NCI-H69 (cell line): ENCODE measurements around the gene TMIE.
A peak's percentile ranks its signal among the peaks of the same experiment; 100 is the strongest.

Source experiments
- DNase-seq: peaks from one replicate; lab custom pipeline; 2025; lab: John Stamatoyannopoulos, UW

Gene TMIE

DNA sequence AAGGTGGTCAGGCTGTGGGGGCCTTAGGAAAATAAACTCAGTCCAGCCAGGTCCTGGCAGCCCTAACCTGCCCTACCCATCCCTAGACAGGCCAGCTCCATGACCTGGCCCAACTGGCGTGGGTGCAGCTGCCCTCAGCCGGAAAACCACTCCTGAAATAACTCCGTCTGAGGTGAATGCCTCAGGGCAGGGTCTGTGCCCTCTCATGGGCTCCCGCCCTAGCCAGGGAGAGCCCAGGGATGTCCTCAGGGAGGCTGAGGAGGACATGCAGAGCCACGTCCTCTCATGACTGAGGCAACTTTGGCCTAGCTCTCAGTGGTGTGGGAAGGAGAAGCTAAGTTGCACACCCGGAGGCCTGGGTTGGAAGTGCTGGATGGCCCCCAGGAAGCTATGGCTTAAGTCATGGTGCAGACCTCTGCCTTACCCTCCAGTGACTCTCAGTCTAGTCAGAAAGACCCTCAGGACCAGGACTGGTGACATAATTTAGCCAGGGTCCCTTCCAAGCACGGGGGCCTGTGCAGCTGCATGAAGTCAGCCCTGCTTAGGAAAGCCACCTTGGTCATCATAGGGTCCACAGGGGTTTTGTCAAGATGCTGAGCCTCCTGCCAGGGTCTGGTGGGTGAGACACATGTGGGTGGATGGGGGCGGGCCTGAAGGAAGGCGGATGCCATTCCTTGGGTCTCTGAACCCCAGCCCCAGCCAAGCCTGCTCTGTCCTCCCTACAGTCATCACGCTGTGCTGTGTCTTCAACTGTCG lies 7.4 kb downstream of the TMIE start:
- no peak for DNase-seq

DNA sequence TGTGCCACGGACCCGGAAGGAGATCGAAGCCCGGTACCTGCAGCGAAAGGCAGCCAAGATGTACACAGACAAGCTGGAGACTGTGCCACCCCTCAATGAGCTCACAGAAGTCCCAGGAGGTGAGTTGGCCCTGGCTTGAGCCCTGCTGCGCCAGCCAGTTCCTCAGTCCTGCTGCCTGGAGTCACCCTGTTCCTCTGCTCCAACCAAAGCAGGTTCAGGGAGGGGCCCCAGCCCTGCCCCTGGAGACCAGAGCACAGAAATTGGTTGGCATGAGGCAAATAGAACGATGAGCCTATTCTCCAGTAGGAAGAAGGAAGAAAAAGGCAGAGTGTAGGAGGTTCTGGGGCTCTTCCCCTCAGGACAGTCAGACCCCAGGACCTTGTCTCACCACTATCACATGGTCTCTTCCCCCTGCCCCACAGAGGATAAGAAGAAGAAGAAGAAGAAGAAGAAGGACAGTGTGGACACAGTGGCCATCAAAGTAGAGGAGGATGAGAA lies 8.0 kb downstream of the TMIE start:
- DNase-seq, result no peak

DNA sequence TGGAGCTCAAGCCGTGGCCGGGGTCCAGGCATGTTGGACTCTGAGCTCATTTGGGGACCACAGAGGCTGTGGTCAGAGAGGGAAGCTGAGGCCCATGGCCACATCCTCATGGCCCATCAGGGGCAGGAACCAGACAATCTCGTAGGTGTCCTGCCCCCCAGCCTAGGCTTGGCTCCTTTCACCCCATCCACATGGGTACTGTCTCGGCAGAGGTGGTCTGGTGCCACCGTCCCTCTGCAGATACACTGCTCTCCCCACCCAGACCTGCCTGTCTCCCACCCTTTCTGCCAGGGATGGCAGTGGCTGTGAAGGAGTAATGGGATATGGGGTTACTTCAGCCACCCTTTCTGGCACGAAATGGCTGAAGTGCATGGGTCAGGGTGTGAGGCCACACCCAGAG lies 8.5 kb downstream of the TMIE start:
- DNase-seq, result no peak

DNA sequence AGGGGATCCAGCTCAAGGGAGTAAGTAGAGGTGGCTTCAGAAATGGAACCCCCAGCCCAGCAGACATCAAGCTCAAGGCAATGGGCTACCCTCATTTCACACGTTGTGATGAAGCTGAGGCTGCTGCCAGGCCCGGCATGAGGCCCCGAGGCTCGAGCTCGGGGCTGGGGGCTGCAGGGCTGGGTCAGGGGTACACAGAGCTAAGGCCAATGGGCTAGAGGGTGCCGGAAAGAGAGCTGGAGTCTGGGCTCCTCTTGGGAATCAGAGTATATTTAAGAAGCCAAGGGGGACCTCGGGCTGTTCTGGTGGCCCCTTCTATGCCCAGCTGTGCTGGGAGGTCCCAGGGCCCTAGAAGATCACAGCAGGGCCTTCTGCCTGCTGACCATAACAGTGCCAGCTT lies 9.0 kb downstream of the TMIE start:
- no peak for DNase-seq

DNA sequence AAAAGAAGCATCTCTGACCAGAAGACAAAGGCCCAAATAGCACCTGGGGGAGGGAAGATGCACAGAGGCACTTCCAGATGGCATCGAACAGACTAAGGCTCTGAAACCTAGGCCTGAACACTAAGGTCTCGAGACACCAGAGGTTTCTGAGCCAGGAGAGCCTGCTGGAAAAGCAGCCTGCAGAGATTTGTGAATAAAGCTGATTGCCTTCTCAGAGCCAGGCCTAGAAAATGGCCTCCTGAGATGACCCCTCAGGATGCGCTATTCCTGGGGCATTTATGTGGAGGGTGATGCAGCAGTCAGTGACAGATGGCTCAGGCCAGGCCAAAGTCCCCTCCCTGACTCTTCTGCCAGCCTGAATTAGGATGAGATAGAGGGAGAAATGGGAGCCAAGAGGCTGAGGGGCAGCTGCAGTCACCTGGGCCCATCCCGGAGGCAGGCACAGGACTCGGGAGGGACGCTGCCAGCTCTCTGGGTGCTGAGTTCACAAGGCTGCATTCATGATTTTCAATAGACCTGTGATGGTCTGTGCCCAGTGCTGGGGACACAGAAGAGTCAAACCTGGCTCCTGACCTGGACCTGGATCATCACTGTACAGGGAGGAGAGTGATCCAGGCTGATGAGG lies 9.6 kb downstream of the TMIE start:
- no peak for DNase-seq

DNA sequence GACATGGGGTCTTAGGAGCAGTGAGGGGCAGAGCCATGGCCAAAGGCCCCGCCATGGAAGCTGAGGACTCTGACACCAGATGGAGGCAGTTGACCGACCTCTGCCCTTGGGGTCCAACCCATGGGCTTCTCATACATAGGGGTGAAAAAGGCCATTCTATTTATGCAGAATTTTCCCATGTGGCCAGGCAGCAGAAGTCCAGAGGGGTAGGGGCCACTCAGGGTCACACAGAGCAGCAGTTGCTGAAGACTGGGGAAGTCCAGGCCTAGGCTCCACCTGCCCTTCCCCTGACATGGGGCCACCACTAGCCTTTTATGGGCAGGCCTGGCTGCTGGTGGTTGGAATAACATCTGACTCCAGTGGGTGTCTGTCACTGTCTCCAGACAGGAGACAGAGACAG lies 10.1 kb downstream of the TMIE start:
- DNase-seq, result no peak

DNA sequence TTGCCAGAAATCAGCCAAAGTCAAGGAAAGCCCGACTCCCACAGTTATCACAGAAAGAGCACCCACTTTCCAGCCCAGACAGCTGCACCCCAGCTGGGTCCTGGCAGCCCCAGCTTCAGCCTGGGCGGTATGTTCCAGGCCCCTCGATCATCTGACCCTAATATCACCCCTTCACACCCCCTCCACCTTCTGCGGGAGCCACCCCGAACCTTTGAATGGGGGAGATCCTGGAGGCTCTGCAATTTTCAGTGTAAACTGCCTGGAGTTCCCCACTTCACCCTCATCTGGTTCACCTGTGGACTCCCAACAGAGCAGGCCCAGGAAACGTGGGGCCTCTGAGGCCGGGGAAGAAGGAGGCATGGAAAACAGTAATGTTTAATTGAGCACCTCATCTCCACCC lies 10.6 kb downstream of the TMIE start:
- DNase-seq, result no peak

DNA sequence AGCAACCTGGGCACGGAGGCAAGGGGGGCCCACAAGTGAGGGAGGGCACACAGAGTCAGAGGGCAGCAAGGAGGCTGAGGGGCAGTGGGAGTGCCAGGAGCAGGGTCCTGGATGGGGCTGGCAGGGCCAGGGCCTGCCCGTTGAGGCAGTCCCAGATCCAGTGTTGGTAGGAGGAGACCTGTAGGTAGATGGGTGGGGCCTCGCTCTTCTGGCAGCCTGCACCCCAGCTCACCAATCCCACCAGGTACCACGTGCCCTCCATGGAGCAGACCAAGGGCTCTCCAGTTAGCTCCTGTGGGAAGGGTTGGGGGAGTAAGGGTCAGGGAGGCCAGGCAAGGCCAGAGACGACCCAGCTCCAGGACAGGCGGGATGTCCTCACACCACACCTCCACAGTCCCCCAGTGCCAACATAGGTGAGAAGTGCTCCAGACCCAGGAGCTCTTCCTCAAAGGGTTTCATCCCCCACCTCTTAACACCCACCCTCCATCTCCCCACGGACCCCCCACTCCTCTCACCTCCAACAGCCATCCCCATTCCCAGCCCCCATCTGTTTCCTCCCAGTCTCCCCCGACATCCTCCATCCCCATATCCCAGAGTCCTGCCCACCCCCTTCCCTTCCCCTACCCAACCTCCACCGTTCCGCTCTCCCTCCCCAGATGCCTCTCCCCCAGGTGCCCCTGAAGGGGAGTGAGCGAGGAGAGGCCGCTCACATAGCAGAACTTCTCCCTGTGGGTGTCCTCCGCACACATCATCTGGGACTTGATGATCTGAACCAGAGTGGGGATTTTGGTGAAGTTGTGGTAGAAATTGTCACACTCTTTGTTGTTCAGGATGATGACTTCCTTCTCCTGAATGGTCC lies 11.2 kb downstream of the TMIE start:
- no peak for DNase-seq

DNA sequence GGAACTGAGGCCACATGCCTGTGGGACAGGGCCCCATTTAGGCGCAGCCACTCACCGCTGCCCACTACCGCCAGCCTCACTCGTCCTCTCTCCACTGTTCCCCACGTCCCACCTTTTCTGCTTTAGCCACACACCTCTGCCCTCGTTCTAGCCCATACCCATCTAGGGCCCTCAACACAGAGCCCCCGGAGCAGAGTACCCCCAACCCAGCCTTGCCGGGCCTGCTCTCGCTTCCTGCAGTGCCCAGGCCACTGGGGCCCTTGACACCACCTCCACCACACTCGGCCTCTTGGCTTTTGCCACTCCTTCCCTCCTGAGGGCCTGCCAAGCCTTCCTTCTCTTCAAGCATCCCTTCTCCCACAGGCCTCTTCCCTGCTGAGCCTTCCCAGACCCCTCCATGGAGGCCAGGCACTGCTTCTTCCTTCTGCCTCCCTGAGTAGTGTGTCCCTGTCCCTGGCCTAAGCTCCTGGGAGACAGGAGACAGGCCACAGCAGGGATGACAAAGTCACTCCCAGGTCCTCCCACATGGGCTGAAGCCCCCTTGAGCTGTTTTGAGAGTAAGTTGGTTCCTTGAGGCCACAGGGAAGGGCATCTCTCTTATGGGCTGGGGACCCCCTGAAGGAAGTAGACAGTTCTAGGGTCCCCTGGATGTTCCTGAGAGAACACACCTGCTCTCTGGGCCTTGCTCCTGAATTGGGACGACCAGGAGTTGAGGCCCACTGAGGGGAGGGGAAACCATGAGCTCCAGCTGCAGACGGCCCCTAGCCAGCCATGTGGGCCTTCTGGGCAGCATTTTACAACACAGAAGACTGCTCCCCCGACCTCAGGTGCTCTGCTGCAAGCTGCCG lies 12.1 kb downstream of the TMIE start:
- no peak for DNase-seq

DNA sequence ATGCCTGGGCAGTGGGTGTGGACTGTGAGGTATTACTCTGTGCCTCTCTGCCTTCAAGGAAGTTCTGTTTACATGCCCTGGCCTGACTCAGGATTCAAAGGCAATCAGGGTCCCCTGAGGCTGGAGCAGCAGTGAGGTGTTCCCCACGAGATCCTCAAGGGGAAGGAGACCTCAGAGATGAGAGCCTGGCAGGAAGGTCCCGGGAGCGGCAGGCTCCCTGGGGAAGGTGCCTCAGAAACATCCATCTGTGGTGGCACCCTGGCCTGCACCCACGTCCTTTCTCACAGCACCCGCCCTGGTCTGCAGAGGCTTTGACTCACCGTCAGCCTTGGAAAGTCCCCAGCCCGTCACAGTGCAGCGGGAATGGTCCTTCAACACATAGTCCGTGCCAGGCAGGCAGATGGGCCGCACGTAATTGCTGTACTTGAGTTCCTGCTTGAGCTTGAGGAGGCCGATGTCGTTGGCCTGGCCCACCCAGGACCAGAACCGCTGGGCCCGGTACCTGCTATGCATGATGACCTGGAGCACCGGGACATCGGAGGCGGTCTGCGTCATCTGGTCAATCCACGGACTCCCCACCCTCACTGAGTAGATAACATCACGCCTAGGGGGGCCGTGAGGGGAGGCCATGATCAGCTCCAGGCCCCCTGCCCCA lies 12.8 kb downstream of the TMIE start:
- DNase-seq, result no peak

DNA sequence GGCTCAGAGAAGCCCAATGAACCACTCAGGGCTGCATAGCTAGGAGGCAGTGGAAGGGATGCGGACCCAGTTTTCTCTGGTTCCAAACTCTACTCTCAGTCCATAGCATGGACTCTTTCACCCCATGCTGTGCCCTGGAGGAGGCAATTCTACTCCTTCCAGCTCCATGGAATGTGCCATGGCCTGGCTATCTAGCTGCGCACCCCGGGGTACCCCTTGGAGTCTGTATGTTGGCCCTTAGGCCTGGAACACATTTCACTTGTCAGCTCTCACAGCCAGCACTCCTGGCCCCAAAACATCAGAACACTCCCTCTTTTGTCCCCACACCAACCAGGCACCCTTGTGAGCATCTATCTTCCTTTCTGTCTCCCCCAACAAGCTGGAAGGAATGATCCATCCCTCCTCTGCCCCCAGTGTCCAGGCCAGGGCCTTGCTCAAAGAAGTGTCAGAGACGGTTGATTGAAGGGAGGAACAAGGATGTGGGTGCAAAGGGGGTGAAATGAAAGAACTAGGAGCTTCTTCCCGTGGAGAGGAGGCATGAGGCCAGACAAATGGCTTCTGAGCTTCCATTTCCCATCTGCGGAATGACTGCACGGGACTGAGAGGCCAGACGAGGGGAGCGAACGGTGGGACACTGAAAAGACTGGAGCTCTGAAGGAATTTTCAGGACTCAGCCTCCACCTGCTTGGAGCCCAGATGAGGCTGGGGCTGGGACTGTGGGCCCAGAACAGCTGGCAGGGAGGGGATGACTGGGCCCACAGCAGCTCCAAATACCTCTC lies 13.7 kb downstream of the TMIE start:
- no peak for DNase-seq

DNA sequence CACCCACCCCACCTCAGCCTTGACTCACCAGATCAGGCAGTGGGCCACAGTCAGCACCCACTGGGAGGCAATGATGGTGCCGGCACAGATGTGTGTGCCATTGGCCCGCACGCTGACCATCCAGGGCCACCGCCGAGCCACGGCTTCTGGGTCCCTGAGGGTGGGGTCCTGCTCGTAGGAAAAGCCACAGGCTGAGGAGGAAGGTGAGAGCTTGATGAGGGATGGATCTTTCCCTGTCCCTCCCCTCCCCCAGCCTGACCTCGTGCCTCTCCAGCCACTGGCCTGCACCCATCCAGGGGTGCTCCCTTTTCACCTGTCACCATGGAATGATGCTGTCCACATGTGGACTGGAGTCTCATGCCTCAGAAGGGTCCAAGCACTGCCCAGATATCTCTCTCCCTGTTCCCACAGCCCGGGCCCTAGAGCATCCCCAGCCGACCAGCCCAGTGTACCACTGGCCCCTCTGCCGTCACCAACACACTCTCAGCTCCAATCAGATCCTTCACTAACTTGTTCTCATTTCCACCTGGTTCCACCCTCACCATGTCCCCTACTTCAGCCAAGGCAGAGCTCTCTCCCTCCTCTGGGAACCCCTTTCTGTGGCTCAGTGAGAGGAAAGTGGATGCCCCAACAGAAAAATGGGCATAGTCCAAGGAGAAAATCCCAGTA lies 14.4 kb downstream of the TMIE start:
- no peak for DNase-seq

DNA sequence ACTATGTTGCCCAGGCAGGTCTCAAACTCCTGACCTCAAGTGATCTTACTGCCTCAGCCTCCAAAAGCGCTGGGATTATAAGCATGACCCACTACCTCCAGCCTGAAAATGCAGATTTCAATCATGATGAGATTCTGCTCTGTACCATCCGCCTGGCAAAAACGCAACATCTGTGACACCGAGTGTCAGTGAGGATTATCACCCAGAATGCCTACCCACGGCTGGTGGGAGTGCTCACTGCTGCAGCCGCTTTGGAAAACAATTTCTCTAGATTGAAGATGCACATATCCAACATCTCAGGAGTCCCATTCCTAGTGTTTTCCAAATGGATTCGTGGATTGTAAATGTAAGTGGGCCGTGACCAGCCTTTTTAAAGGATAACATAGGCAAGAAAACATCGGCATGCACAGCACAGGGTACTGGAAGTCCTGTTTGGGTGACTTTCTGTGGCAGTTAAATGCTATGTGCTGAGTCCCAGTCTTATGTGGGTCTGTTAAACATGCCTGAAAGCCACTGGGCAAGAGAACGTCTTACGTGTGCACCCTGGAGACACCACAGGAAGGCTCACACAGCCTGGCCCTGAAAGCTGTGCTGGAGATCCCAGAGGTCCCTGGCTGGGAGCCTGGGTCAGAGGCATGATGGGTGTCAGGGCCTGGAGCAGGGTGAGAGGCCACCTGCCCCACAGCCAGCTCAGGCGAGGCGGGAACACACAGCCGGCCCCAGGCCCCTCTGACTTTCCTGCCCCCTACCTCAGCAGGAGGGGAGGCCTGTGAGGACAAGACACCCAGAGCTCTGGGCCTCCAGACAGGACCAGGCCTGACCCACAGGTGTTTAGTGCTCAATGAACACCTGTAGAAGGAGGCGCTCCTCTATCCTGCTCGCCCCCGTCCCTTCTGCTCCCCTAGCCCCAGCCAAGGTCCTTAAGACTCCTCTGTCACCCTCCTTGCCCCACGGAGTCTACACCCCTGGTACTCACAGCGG lies 15.6 kb downstream of the TMIE start:
- DNase-seq, result no peak

DNA sequence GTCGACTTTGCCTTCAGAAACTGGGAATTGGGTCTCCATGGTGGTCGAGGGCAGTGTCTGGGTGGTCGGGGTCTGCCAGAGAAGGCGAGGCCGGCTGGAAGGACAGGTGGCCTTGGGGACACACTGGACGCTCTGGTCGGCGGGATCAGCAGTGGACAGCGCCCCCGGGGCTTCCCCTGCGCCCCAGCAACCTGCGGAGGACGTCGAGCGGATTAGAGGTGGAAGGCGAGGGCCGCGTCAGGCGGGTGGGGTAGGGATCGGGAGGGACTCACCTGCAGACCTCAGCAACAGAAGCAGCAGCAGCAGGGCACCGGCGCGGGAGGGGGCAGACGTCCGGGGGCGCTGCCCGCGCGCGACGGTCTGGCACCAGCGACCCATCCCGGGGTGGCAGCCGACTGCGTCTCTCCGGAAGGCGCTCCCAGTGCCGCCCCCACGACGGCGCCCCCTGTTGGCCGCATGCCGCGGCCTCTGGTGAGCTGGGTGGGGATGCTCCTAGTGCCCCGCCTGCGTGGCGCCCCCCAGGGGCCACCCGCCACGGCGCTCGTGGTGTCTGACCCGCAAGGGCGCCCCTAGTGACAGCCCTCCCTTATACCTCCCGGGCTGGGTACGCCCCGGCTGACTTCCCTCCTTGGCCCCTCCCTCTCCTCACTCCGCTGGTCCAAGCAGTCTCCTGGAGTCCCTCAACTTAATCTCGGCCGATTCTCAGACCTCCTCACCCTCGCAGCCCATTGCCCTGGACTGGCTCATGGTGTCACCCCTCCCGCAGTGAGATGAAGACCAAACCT lies 16.4 kb downstream of the TMIE start, which contains the start of gene PRSS50:
TSS of gene PRSS50 (minus strand) at position 423 of the 785 bp plus-strand sequence. CDS start at position 378, 45 bp downstream.
- DNase-seq, result peak; percentile 54

DNA sequence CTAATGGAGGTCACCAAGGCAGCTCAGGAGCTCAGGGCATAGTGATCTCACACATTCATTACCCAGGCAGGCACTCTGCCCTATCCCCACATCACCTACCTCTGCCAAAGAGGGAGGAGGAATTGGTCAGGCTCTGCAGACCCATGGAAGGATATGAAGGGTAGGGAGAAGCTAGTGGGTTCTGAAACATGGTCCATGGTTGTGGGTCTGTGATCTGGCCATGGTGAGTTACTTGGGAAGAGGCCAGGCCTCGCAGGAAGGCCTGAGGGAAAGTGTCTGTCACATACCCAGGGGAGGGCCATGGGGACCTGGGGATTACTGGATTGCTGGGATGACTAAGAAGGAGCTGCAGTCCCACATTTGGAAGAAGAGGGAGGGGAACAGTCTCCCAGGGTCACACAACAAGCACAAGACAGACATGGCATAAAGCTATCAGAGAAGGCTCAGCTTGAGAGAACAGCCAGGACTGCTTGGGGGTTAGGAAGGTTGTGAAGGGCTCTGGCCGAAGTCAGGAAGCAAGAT lies 17.9 kb downstream of the TMIE start:
- no peak for DNase-seq

DNA sequence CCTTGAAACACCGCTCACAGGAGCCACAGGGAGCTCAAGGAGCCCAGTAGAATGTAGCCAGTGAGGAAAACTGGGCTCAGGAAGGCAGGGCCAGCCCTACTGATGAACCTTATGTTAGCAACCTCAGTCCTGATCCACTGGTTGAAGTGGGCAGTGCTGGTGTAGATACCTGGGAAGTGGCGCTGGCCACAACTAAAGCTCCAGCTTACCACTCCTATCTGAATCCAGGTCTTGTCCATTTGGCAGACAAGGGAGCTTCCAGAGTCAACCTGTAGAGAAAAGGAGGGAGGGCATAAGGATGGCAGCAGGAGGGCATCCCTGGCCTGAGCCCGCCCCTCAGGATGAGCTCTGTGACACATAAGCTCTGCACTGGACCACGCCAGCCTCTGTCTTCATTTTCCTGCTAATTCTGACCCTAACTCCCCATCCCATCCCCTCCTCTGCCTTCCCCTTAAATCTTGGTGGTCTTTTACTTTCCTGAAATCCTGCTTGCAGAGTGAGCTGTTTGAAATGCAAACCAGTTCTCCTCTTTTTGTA lies 18.6 kb downstream of the TMIE start:
- DNase-seq, result no peak

DNA sequence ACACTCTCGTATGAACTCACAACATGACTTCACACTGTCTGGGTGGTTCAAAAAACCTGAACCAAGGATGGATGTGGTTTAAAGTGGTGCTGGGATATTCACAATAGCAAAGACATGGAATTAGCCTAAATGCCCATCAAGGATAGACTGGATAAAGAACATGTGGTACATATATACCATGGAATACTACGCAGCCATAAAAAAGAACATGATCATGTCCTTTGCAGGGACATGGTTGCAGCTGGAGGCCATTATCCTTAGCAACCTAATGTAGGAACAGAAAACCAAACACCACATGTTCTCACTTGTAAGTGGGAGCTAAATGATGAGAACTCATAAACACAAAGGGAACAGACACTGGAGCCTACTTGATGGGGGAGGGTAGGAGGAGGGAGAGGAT lies 19.8 kb downstream of the TMIE start:
- DNase-seq, result peak; percentile 20
